PFSK-1 (cell line): ENCODE measurements around the gene MAP3K3.

Experiments
- FOXP2 ChIP-seq: optimal IDR thresholded peaks from 2 replicates; pipeline ENCODE3; 2011; ENCODE audit warnings: borderline replicate concordance, control low read depth, inconsistent platforms; ENCODE audit not compliant: insufficient read depth; ENCODE audit errors: extremely low read length, extremely low read depth
- POLR2AphosphoS5 ChIP-seq: IDR thresholded peaks from 2 replicates; pipeline ENCODE4 v1.6.1; 2012; ENCODE audit warnings: low read depth, mild to moderate bottlenecking, control low read depth, low read length, moderate library complexity
- REST ChIP-seq, 2 experiments: IDR thresholded peaks; 2 replicates each; pipeline versions ENCODE4 v1.6.1 to v1.8.0; 2011 to 2012; ENCODE audit warnings: low read depth in 2 of 2, low read length in 2 of 2, control low read depth in 1 of 2, inconsistent platforms in 1 of 2, mild to moderate bottlenecking in 1 of 2, moderate library complexity in 1 of 2; ENCODE audit not compliant: insufficient read depth in 1 of 2
- SIN3A ChIP-seq: IDR thresholded peaks from 2 replicates; pipeline ENCODE4 v1.6.1; 2012; ENCODE audit warnings: mild to moderate bottlenecking, low read length, moderate library complexity, borderline replicate concordance; ENCODE audit not compliant: insufficient read depth
- TAF1 ChIP-seq: IDR thresholded peaks from 2 replicates; pipeline ENCODE4 v1.6.1; 2012; ENCODE audit warnings: low read length, control low read depth, borderline replicate concordance; ENCODE audit not compliant: insufficient read depth

DNA sequence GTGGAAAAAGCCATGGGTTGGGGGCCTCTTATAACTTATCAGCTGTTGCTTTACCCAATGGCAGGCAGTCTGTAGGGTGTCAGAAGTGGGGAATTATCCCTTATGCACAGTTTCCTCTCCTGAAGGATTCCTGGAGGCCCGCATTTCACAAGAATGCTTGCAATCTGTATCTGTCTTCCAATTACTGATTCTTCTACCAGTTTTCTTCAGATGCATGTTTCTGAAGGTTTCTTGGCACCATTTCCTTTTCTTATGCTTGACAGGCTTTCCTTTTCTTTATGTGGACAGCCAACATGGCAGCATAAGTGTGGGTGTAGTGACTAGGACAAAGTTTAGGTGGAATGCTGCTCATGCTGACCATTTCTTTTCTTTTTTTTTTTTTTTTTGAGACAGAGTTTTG, 36.1 kb downstream of the MAP3K3 start:
- TF ChIP-seq POLR2AphosphoS5 (no peak), TAF1 (no peak), FOXP2 (no peak), REST (IDR thresholded peaks at IDR 0.05; ENCODE audit: insufficient read depth in 1 of 2, low read depth in 2 of 2, low read length in 2 of 2) (no peak), SIN3A (no peak)
